Left colon (tissue), 2 donors: ENCODE data around the gene MEF2B. TPM values are rescaled to one million over a fixed set of nuclear protein-coding genes. Genes with fewer than 3 reads are reported as not detected.

Experiments used
- total RNA-seq, 2 donors: library from RNA; stranded (reverse); fragmentation: NEBNext Ultra II Directional; extraction: Animal tissue kit (Norgen Biotek cat#: 25700); gene quantifications; one replicate each; pipeline ENCODE4 v1.2.1, GENCODE V29; 2021
- donor health status: DM: no; HTN: no; CAD: no.
- donor health status: DM: yes; HTN: yes; CAD: no.

Gene MEF2B
- total RNA-seq, 2 donors from 2014 or later = 1.4 to 3.5 TPM

Other genes starting within 250 kb of the MEF2B start
- gene HOMER3, start 229.0 kb downstream of the MEF2B start, total RNA-seq = 1 to 10 TPM; 3.9 to 7.9 TPM
- gene SUGP2, start 136.7 kb downstream of the MEF2B start, total RNA-seq = 10 to 100 TPM; 51.7 to 61.7 TPM
- 10 to 100 TPM; 17.8 to 20.8 TPM for gene ARMC6, start 136.7 kb downstream of the MEF2B start, total RNA-seq
- gene SLC25A42, start 106.3 kb downstream of the MEF2B start, total RNA-seq = 1 to 10 TPM; 8.2 to 8.5 TPM
- gene TMEM161A, start 31.8 kb downstream of the MEF2B start, total RNA-seq = 10 to 100 TPM; 16.8 to 18.9 TPM
- gene BORCS8, start 21.9 kb upstream of the MEF2B start, total RNA-seq = 10 to 100 TPM; 27.9 to 28.4 TPM
- 10 to 100 TPM; 60.3 to 73.7 TPM for gene RFXANK, start 22.0 kb upstream of the MEF2B start, total RNA-seq
- gene NR2C2AP, start 33.2 kb upstream of the MEF2B start, total RNA-seq = 10 to 100 TPM in 1 of 2 donors, 1 to 10 TPM in 1; 8.8 to 12.5 TPM
- gene NCAN, start 41.7 kb upstream of the MEF2B start, total RNA-seq = not detected
- 10 to 100 TPM in 1 of 2 donors, 1 to 10 TPM in 1; 6.9 to 14.3 TPM for gene TM6SF2, start 103.0 kb upstream of the MEF2B start, total RNA-seq
- gene SUGP1, start 150.2 kb upstream of the MEF2B start, total RNA-seq = 10 to 100 TPM; 33.5 to 46.2 TPM
- 10 to 100 TPM; 45.3 to 52.4 TPM for gene MAU2, start 150.6 kb upstream of the MEF2B start, total RNA-seq
- gene GATAD2A, start 235.4 kb upstream of the MEF2B start, total RNA-seq = 100 to 1,000 TPM; 104 to 135 TPM